ENCODE measurements around the gene PTPRC.
A peak's percentile ranks its signal among the peaks of the same experiment; 100 is the strongest.

Gene PTPRC

DNA sequence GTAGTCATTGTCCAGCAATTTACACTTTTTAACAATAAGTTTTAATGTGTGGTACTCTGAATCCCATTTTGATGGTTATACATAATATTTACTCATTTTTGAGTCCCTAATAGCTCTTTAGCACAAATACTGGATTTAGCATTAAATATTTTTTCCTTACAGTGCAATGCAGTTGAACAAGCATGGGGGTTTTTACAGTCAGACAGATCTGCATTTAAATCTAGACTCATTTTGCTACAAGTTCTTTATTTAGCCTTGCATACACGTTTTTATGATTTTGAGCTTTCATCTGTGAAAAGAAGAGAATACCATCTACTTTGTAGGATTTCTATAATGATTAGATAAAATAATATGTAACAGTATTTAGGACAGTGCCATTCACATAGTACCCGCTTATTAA, 44.0 kb downstream of the PTPRC start:
- DNase-seq (ENCODE audit: low read depth) = no peak
- peak overlapping the region; percentile 32 for H3K4me3 ChIP-seq (ENCODE audit: low read depth, low read length)
- TF ChIP-seq POLR2A (IDR thresholded peaks at IDR 0.05; ENCODE audit: extremely low read depth, insufficient read length) (no peak), MYC (IDR thresholded peaks at IDR 0.05; ENCODE audit: low read depth, low read length) (no peak)
- TF ChIP-seq, protein P1, sequence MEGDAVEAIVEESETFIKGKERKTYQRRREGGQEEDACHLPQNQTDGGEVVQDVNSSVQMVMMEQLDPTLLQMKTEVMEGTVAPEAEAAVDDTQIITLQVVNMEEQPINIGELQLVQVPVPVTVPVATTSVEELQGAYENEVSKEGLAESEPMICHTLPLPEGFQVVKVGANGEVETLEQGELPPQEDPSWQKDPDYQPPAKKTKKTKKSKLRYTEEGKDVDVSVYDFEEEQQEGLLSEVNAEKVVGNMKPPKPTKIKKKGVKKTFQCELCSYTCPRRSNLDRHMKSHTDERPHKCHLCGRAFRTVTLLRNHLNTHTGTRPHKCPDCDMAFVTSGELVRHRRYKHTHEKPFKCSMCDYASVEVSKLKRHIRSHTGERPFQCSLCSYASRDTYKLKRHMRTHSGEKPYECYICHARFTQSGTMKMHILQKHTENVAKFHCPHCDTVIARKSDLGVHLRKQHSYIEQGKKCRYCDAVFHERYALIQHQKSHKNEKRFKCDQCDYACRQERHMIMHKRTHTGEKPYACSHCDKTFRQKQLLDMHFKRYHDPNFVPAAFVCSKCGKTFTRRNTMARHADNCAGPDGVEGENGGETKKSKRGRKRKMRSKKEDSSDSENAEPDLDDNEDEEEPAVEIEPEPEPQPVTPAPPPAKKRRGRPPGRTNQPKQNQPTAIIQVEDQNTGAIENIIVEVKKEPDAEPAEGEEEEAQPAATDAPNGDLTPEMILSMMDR (IDR thresholded peaks at IDR 0.05; ENCODE audit: low read depth, low read length) = no peak
- TF ChIP-seq, protein P2, sequence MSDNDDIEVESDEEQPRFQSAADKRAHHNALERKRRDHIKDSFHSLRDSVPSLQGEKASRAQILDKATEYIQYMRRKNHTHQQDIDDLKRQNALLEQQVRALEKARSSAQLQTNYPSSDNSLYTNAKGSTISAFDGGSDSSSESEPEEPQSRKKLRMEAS (IDR thresholded peaks at IDR 0.05; ENCODE audit: low read depth, low read length) = no peak

DNA sequence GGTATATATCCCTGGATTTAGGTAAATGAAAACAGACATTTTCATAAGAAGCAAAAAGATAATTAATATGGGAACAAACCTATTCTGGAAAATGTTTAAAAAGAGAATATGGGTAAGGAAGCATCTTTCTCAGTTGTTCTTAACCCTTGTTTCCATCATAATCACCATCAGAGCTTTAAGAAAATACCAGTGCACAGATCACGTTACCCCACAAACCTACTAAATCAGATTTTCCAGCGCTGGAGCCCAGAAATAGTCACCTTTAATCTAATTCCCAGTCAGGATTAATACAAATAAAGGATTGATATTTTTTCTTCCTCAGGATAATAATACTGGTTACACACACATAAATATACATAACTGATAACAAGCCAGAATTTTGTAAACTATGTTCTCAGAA, 44.6 kb downstream of the PTPRC start:
- H3K4me3 ChIP-seq (ENCODE audit: low read depth, low read length) = peak overlapping the region; percentile 32
- TF ChIP-seq, protein P2 (IDR thresholded peaks at IDR 0.05; ENCODE audit: low read depth, low read length) = no peak
- TF ChIP-seq, protein P1 (IDR thresholded peaks at IDR 0.05; ENCODE audit: low read depth, low read length) = no peak
- TF ChIP-seq MYC (IDR thresholded peaks at IDR 0.05; ENCODE audit: low read depth, low read length) = no peak
- TF ChIP-seq POLR2A (IDR thresholded peaks at IDR 0.05; ENCODE audit: extremely low read depth, insufficient read length) = no peak
- no peak for DNase-seq (ENCODE audit: low read depth)

DNA sequence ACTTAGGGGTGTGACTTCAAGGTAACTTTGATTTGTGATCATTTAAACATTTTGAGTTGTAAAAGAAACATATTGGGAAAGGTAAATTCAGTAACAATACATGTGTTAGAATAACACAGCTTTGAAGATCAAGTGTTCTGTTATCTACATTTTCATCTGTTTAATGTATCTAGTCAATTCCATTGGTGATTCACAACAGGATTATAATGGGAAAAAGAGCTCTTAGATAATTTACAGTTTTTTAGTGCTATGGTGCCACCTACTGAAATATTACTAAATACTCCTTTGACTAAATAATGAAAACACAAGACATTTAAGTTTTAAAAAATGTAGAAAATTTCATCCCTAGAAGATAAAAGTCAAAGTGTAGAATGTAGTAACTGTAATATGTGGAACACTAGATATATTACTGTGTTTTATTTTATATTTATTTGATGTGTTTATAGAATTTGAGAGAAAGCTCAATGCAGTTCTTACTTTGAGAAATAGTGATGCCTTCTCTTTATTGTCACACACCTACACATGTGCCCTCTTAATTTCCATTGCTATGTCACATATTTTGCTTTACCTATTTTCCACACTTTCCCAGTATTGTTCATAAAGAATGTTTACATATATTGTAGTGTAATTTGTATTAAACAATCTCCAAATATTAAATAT, 47.4 kb downstream of the PTPRC start:
- peak; percentile 63 for DNase-seq (ENCODE audit: low read depth)
- TF ChIP-seq, protein P2 (IDR thresholded peaks at IDR 0.05; ENCODE audit: low read depth, low read length) = no peak
- TF ChIP-seq MYC (IDR thresholded peaks at IDR 0.05; ENCODE audit: low read depth, low read length) = no peak
- no peak overlapping the region for H3K4me3 ChIP-seq (ENCODE audit: low read depth, low read length)

DNA sequence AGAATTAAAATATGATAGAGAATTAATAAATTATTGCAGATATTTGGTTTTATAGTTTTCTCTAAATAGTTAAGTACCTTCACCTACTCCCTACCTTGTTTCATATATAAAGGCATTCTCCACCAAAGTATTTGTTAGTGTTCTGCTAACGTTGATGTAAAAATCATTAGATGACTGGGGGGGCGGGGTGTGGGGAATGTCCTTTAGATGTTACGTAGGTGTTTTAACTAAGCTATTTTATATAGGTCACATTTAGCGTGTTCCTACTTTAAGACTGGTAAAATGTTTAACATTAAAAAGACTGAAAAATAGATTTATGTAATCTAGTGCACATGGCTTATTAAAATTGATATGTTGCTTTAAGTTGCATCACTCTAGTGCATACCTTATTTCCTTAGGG, 48.6 kb downstream of the PTPRC start:
- no peak overlapping the region for H3K4me3 ChIP-seq (ENCODE audit: low read depth, low read length)
- no peak for DNase-seq (ENCODE audit: low read depth)
- TF ChIP-seq, protein P1 (IDR thresholded peaks at IDR 0.05; ENCODE audit: low read depth, low read length) = no peak
- TF ChIP-seq MYC (IDR thresholded peaks at IDR 0.05; ENCODE audit: low read depth, low read length) (no peak), POLR2A (IDR thresholded peaks at IDR 0.05; ENCODE audit: extremely low read depth, insufficient read length) (no peak)
- TF ChIP-seq, protein P2 (IDR thresholded peaks at IDR 0.05; ENCODE audit: low read depth, low read length) = no peak

DNA sequence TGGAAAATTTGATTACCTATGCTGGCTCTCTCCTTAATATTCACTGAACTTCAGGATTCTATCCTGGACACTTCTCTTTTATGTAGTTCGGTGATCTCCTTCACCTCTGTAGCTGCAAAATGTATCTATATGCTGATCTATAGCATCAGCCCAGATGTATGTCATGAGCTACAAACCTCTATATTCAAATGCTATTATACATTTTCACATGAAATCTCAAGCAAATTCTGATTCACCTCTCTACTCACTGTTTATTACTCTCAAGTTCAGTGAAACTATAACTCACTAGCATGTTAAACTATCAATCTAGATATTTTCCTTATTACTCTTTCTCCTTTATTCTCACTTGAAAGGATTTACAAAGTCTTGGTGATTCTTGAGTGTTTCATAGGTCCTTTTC, 52.2 kb downstream of the PTPRC start:
- TF ChIP-seq POLR2A (IDR thresholded peaks at IDR 0.05; ENCODE audit: extremely low read depth, insufficient read length) (no peak), MYC (IDR thresholded peaks at IDR 0.05; ENCODE audit: low read depth, low read length) (no peak)
- TF ChIP-seq, protein P2 (IDR thresholded peaks at IDR 0.05; ENCODE audit: low read depth, low read length) = no peak
- TF ChIP-seq, protein P1 (IDR thresholded peaks at IDR 0.05; ENCODE audit: low read depth, low read length) = no peak
- DNase-seq (ENCODE audit: low read depth) = no peak
- H3K4me3 ChIP-seq (ENCODE audit: low read depth, low read length) = no peak overlapping the region

DNA sequence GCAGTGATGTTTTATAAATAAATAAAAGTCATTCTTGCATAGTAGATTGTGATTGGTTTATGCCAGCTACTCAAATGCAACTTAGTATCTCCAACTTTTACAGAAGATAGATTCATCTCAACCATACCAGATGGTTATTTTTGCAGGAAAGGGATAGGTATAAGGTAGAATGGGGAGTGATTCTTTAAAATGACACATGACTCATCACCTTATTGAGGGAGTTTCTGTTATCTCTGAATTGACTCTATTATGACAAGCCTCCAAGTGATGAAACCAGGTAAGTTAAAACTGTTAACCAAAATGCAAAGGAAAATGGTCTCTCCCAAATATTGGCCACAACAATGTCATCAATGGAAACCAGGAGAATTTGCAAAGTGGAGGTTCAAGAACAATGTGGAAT, 54.5 kb downstream of the PTPRC start:
- DNase-seq (ENCODE audit: low read depth) = no peak
- no peak for TF ChIP-seq POLR2A (IDR thresholded peaks at IDR 0.05; ENCODE audit: extremely low read depth, insufficient read length)
- TF ChIP-seq, protein P2 (IDR thresholded peaks at IDR 0.05; ENCODE audit: low read depth, low read length) = no peak
- TF ChIP-seq, protein P1 (IDR thresholded peaks at IDR 0.05; ENCODE audit: low read depth, low read length) = no peak
- TF ChIP-seq MYC (IDR thresholded peaks at IDR 0.05; ENCODE audit: low read depth, low read length) = no peak
- H3K4me3 ChIP-seq (ENCODE audit: low read depth, low read length) = no peak overlapping the region

All from NB4 (cell line).